ENCODE data around the gene TMEM181. TPM values are rescaled to one million over a fixed set of nuclear protein-coding genes. Genes with fewer than 3 reads are reported as not detected.

The TMEM181 gene
- total and polyA plus RNA-seq, 2 of the 13 experiments (the other 11 are each of a cell fraction or from before 2014, with no cell fraction given): 59.1 to 108 TPM

DNA sequence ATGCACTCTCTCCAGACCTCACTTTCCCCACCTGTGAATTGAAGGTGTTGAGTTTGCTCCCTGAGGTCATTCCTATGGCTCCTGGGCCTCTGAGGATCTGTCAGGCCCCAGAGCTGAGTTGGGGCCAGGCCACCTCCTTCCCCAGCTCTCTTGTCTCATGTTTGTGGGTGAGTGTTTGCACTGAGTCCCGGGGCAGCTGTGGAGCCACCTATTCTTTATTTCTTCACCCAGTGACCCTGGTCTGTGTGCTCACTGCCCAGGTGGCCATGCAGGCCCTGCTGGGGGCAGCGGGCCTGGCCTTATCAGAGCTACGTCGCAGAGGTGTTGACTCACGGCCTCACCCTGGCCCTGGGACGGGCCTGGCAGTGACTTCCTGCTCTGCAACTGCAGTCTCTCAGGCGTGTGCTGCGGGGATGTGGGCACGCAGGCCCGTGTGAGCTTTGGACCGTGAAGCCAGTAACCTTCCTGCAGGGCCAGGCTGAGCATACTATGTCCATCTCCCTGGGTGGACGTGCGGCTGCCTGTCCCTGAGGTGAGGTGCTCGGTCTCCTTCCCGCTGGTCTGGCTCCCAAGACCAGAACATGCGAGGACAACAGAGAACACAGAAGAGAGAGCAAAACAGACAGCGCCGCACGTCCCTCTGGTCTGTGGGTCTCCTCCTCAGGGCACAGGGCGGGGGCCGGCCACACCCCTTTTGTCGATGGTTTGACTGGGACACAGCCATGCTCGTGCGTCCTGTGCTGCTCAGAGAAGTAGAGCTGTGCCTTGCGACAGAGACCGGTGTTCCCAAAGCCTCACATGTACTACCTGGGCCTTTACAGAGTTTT is 12.1 kb downstream of the TMEM181 start (continued):
- peak; percentile 89; the same call in 1 of the 2 replicates for TF ChIP-seq HES4 (CRISPR knock-in tag; IDR thresholded peaks at IDR 0.05; ENCODE audit: borderline replicate concordance)
- no peak; the same call in 1 of the 2 replicates for TF ChIP-seq JDP2 (CRISPR knock-in tag; IDR thresholded peaks at IDR 0.05; ENCODE audit: borderline replicate concordance)
- peak; percentile 97 for TF ChIP-seq ZNF121 (CRISPR knock-in tag; IDR thresholded peaks at IDR 0.05)
- peak; percentile 95; the same call in 1 of the 2 replicates for TF ChIP-seq ZFP82 (CRISPR knock-in tag; IDR thresholded peaks at IDR 0.05; ENCODE audit: borderline replicate concordance)
- TF ChIP-seq, protein P1, sequence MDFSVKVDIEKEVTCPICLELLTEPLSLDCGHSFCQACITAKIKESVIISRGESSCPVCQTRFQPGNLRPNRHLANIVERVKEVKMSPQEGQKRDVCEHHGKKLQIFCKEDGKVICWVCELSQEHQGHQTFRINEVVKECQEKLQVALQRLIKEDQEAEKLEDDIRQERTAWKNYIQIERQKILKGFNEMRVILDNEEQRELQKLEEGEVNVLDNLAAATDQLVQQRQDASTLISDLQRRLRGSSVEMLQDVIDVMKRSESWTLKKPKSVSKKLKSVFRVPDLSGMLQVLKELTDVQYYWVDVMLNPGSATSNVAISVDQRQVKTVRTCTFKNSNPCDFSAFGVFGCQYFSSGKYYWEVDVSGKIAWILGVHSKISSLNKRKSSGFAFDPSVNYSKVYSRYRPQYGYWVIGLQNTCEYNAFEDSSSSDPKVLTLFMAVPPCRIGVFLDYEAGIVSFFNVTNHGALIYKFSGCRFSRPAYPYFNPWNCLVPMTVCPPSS (IDR thresholded peaks at IDR 0.05): no peak
- no peak; the same call in 1 of the 2 replicates for TF ChIP-seq ZNF660 (CRISPR knock-in tag; IDR thresholded peaks at IDR 0.05; ENCODE audit: borderline replicate concordance, low read depth)
- TF ChIP-seq SALL1 (CRISPR knock-in tag; IDR thresholded peaks at IDR 0.05): peak; percentile 100
- peak; percentile 99 for TF ChIP-seq GATAD2A (CRISPR knock-in tag; IDR thresholded peaks at IDR 0.05)
- TF ChIP-seq, protein P2, sequence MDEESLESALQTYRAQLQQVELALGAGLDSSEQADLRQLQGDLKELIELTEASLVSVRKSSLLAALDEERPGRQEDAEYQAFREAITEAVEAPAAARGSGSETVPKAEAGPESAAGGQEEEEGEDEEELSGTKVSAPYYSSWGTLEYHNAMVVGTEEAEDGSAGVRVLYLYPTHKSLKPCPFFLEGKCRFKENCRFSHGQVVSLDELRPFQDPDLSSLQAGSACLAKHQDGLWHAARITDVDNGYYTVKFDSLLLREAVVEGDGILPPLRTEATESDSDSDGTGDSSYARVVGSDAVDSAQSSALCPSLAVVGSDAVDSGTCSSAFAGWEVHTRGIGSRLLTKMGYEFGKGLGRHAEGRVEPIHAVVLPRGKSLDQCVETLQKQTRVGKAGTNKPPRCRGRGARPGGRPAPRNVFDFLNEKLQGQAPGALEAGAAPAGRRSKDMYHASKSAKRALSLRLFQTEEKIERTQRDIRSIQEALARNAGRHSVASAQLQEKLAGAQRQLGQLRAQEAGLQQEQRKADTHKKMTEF (CRISPR knock-in tag; IDR thresholded peaks at IDR 0.05): peak; percentile 100
- TF ChIP-seq MLLT10 (CRISPR knock-in tag; IDR thresholded peaks at IDR 0.05): no peak
- TF ChIP-seq ZNF614 (CRISPR knock-in tag; IDR thresholded peaks at IDR 0.05; ENCODE audit: borderline replicate concordance): peak; percentile 98
- TF ChIP-seq TCF7 (IDR thresholded peaks at IDR 0.05; ENCODE audit: low read depth): no peak
- peak; percentile 96; the same call in 1 of the 2 replicates for TF ChIP-seq ZZZ3 (CRISPR knock-in tag; IDR thresholded peaks at IDR 0.05; ENCODE audit: borderline replicate concordance)
- TF ChIP-seq ZNF737 (CRISPR knock-in tag; IDR thresholded peaks at IDR 0.05; ENCODE audit: borderline replicate concordance): peak; percentile 45; the same call in 1 of the 2 replicates
- TF ChIP-seq, protein P3, sequence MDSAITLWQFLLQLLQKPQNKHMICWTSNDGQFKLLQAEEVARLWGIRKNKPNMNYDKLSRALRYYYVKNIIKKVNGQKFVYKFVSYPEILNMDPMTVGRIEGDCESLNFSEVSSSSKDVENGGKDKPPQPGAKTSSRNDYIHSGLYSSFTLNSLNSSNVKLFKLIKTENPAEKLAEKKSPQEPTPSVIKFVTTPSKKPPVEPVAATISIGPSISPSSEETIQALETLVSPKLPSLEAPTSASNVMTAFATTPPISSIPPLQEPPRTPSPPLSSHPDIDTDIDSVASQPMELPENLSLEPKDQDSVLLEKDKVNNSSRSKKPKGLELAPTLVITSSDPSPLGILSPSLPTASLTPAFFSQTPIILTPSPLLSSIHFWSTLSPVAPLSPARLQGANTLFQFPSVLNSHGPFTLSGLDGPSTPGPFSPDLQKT (CRISPR knock-in tag; IDR thresholded peaks at IDR 0.05; ENCODE audit: borderline replicate concordance): no peak
- TF ChIP-seq, protein P4, sequence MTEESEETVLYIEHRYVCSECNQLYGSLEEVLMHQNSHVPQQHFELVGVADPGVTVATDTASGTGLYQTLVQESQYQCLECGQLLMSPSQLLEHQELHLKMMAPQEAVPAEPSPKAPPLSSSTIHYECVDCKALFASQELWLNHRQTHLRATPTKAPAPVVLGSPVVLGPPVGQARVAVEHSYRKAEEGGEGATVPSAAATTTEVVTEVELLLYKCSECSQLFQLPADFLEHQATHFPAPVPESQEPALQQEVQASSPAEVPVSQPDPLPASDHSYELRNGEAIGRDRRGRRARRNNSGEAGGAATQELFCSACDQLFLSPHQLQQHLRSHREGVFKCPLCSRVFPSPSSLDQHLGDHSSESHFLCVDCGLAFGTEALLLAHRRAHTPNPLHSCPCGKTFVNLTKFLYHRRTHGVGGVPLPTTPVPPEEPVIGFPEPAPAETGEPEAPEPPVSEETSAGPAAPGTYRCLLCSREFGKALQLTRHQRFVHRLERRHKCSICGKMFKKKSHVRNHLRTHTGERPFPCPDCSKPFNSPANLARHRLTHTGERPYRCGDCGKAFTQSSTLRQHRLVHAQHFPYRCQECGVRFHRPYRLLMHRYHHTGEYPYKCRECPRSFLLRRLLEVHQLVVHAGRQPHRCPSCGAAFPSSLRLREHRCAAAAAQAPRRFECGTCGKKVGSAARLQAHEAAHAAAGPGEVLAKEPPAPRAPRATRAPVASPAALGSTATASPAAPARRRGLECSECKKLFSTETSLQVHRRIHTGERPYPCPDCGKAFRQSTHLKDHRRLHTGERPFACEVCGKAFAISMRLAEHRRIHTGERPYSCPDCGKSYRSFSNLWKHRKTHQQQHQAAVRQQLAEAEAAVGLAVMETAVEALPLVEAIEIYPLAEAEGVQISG (CRISPR knock-in tag; IDR thresholded peaks at IDR 0.05): peak; percentile 85
- TF ChIP-seq KAT7 (CRISPR knock-in tag; IDR thresholded peaks at IDR 0.05; ENCODE audit: borderline replicate concordance): peak; percentile 91; the same call in 1 of the 2 replicates
- TF ChIP-seq, protein P5, sequence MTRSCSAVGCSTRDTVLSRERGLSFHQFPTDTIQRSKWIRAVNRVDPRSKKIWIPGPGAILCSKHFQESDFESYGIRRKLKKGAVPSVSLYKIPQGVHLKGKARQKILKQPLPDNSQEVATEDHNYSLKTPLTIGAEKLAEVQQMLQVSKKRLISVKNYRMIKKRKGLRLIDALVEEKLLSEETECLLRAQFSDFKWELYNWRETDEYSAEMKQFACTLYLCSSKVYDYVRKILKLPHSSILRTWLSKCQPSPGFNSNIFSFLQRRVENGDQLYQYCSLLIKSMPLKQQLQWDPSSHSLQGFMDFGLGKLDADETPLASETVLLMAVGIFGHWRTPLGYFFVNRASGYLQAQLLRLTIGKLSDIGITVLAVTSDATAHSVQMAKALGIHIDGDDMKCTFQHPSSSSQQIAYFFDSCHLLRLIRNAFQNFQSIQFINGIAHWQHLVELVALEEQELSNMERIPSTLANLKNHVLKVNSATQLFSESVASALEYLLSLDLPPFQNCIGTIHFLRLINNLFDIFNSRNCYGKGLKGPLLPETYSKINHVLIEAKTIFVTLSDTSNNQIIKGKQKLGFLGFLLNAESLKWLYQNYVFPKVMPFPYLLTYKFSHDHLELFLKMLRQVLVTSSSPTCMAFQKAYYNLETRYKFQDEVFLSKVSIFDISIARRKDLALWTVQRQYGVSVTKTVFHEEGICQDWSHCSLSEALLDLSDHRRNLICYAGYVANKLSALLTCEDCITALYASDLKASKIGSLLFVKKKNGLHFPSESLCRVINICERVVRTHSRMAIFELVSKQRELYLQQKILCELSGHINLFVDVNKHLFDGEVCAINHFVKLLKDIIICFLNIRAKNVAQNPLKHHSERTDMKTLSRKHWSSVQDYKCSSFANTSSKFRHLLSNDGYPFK (CRISPR knock-in tag; IDR thresholded peaks at IDR 0.05; ENCODE audit: borderline replicate concordance): peak; percentile 88
- peak; percentile 63 for TF ChIP-seq ZNF652 (CRISPR knock-in tag; IDR thresholded peaks at IDR 0.05; ENCODE audit: borderline replicate concordance, low read depth)

All from HepG2 (cell line).